Dendritic cell treated with granulocyte-macrophage colony-stimulating factor and Interleukin-4, amounts not matched to agents 40 ng/mL and 50 ng/mL, for 4 days (primary cell): ENCODE data around the gene TRAK1.

Experiments used
- H3K27ac Mint-ChIP-seq: one replicate; pipeline ENCODE4 v1.8.0; 2022; ENCODE audit warnings: mild to moderate bottlenecking, mixed read lengths
- H3K27me3 Mint-ChIP-seq: one replicate; pipeline ENCODE4 v1.8.0; 2022; ENCODE audit warnings: mild to moderate bottlenecking, mixed read lengths
- H3K36me3 Mint-ChIP-seq: one replicate; pipeline ENCODE4 v1.8.0; 2022; ENCODE audit warnings: low read depth, mixed read lengths
- H3K4me1 Mint-ChIP-seq: one replicate; pipeline ENCODE4 v1.8.0; 2022; ENCODE audit warnings: low read depth, mixed read lengths
- H3K4me3 Mint-ChIP-seq: one replicate; pipeline ENCODE4 v1.8.0; 2022; ENCODE audit warnings: mild to moderate bottlenecking, moderate library complexity, mixed read lengths
- H3K9me3 Mint-ChIP-seq: one replicate; pipeline ENCODE4 v1.8.0; 2022; ENCODE audit warnings: mixed read lengths
- intact Hi-C: fragments of 100-400 bp; cut with micrococcal nuclease; formaldehyde crosslinking; loops from one replicate; pipeline ENCODE4 v1.15.0; 2022

TRAK1 gene

GRCh38 chr3:42225486-42226363 is 134.6 kb downstream of the TRAK1 start:
- Mint-ChIP-seq H3K36me3 (peaks cover 46% of the 10 kb centered on the region), H3K4me3 (no peak overlapping the region), H3K4me1 (no peaks in the 10 kb centered on the region), H3K27me3 (peaks cover 2% of the 10 kb centered on the region), H3K9me3 (no peaks in the 10 kb centered on the region), H3K27ac (no peak overlapping the region)
- intact Hi-C loops, result no loop called here

- intact Hi-C loops, result no loop called here
- no peak overlapping the region for H3K4me3 Mint-ChIP-seq
- H3K27me3 Mint-ChIP-seq, result peaks cover 2% of the 10 kb centered on the region
- peaks cover 36% of the 10 kb centered on the region for H3K36me3 Mint-ChIP-seq
- no peaks in the 10 kb centered on the region for H3K4me1 Mint-ChIP-seq
- no peak overlapping the region for H3K27ac Mint-ChIP-seq
- no peaks in the 10 kb centered on the region for H3K9me3 Mint-ChIP-seq
These were observed 135.6 kb downstream of the TRAK1 start for GRCh38 chr3:42226470-42227425.

- Mint-ChIP-seq H3K27me3 (peaks cover 2% of the 10 kb centered on the region), H3K36me3 (peaks cover 15% of the 10 kb centered on the region), H3K9me3 (no peaks in the 10 kb centered on the region), H3K27ac (no peak overlapping the region), H3K4me1 (no peaks in the 10 kb centered on the region), H3K4me3 (no peak overlapping the region)
- intact Hi-C loops, result no loop called here
These were observed 137.6 kb downstream of the TRAK1 start for GRCh38 chr3:42228796-42229195.

GRCh38 chr3:42229266-42229941 is 138.2 kb downstream of the TRAK1 start:
- intact Hi-C loops, result no loop called here
- Mint-ChIP-seq H3K27me3 (peaks cover 6% of the 10 kb centered on the region), H3K36me3 (peaks cover 9% of the 10 kb centered on the region), H3K27ac (no peak overlapping the region), H3K9me3 (no peaks in the 10 kb centered on the region), H3K4me1 (no peaks in the 10 kb centered on the region), H3K4me3 (no peak overlapping the region)

GRCh38 chr3:42229942-42230688 is 139.0 kb downstream of the TRAK1 start:
- Mint-ChIP-seq H3K9me3 (no peaks in the 10 kb centered on the region), H3K27me3 (peaks cover 12% of the 10 kb centered on the region), H3K4me1 (no peaks in the 10 kb centered on the region), H3K4me3 (no peak overlapping the region), H3K27ac (no peak overlapping the region), H3K36me3 (peaks cover 2% of the 10 kb centered on the region)
- intact Hi-C loops, result loop anchor here (1.0 to 5.0 kb wide), 2 partner anchors 213 to 312 kb away; no protein-coding TSS in a partner anchor

GRCh38 chr3:42230860-42231259 is 139.7 kb downstream of the TRAK1 start:
- H3K27me3 Mint-ChIP-seq, result peaks cover 13% of the 10 kb centered on the region
- no peak overlapping the region for H3K4me3 Mint-ChIP-seq
- no peaks in the 10 kb centered on the region for H3K9me3 Mint-ChIP-seq
- no peak overlapping the region for H3K27ac Mint-ChIP-seq
- no peaks in the 10 kb centered on the region for H3K4me1 Mint-ChIP-seq
- no peaks in the 10 kb centered on the region for H3K36me3 Mint-ChIP-seq
- intact Hi-C loops, result loop anchor here (1.0 to 5.0 kb wide), 2 partner anchors 212 to 311 kb away; no protein-coding TSS in a partner anchor

GRCh38 chr3:42235532-42235931 is 144.4 kb downstream of the TRAK1 start:
- no peaks in the 10 kb centered on the region for H3K4me1 Mint-ChIP-seq
- no peak overlapping the region for H3K27ac Mint-ChIP-seq
- no peaks in the 10 kb centered on the region for H3K36me3 Mint-ChIP-seq
- peaks cover 20% of the 10 kb centered on the region for H3K27me3 Mint-ChIP-seq
- intact Hi-C loops, result no loop called here
- H3K9me3 Mint-ChIP-seq, result peaks cover 22% of the 10 kb centered on the region
- H3K4me3 Mint-ChIP-seq, result no peak overlapping the region

GRCh38 chr3:42236611-42237010 is 145.5 kb downstream of the TRAK1 start:
- Mint-ChIP-seq H3K9me3 (peaks cover 22% of the 10 kb centered on the region), H3K27me3 (peaks cover 22% of the 10 kb centered on the region), H3K36me3 (no peaks in the 10 kb centered on the region), H3K4me3 (no peak overlapping the region), H3K27ac (no peak overlapping the region), H3K4me1 (no peaks in the 10 kb centered on the region)
- intact Hi-C loops, result no loop called here

GRCh38 chr3:42246091-42246490 is 154.9 kb downstream of the TRAK1 start:
- H3K36me3 Mint-ChIP-seq, result no peaks in the 10 kb centered on the region
- no peak overlapping the region for H3K27ac Mint-ChIP-seq
- no peak overlapping the region for H3K4me3 Mint-ChIP-seq
- intact Hi-C loops, result loop anchor here (5.0 kb wide), 1 partner anchor 296 kb away; no protein-coding TSS in a partner anchor
- peaks cover 23% of the 10 kb centered on the region for H3K27me3 Mint-ChIP-seq
- no peaks in the 10 kb centered on the region for H3K9me3 Mint-ChIP-seq
- H3K4me1 Mint-ChIP-seq, result no peaks in the 10 kb centered on the region

- Mint-ChIP-seq H3K27me3 (peaks cover 25% of the 10 kb centered on the region), H3K27ac (no peak overlapping the region), H3K4me1 (no peaks in the 10 kb centered on the region), H3K36me3 (no peaks in the 10 kb centered on the region), H3K9me3 (no peaks in the 10 kb centered on the region), H3K4me3 (no peak overlapping the region)
- intact Hi-C loops, result loop anchor here (1.0 to 5.0 kb wide), 2 partner anchors 196 to 295 kb away; no protein-coding TSS in a partner anchor
These were observed 156.4 kb downstream of the TRAK1 start for GRCh38 chr3:42247576-42248027.

GRCh38 chr3:42250761-42251160 is 159.6 kb downstream of the TRAK1 start:
- Mint-ChIP-seq H3K9me3 (no peaks in the 10 kb centered on the region), H3K4me3 (no peak overlapping the region), H3K27ac (no peak overlapping the region), H3K36me3 (no peaks in the 10 kb centered on the region), H3K27me3 (peaks cover 30% of the 10 kb centered on the region), H3K4me1 (no peaks in the 10 kb centered on the region)
- intact Hi-C loops, result no loop called here

GRCh38 chr3:42254566-42254965 is 163.4 kb downstream of the TRAK1 start:
- Mint-ChIP-seq H3K9me3 (no peaks in the 10 kb centered on the region), H3K27ac (no peak overlapping the region), H3K27me3 (peaks cover 23% of the 10 kb centered on the region), H3K36me3 (no peaks in the 10 kb centered on the region), H3K4me3 (no peak overlapping the region), H3K4me1 (no peaks in the 10 kb centered on the region)
- intact Hi-C loops, result no loop called here
